GM12873 (cell line): ENCODE results near the gene HYI.

Experiments used
- TF ChIP-seq, protein P1 (sequence below): IDR thresholded peaks from 2 replicates; pipeline ENCODE4 v1.5.1; 2012; ENCODE audit warnings: low read depth, mild to moderate bottlenecking, moderate library complexity, low read length, control low read depth; ENCODE audit not compliant: insufficient read depth; ENCODE audit errors: missing control alignments

Gene HYI

DNA sequence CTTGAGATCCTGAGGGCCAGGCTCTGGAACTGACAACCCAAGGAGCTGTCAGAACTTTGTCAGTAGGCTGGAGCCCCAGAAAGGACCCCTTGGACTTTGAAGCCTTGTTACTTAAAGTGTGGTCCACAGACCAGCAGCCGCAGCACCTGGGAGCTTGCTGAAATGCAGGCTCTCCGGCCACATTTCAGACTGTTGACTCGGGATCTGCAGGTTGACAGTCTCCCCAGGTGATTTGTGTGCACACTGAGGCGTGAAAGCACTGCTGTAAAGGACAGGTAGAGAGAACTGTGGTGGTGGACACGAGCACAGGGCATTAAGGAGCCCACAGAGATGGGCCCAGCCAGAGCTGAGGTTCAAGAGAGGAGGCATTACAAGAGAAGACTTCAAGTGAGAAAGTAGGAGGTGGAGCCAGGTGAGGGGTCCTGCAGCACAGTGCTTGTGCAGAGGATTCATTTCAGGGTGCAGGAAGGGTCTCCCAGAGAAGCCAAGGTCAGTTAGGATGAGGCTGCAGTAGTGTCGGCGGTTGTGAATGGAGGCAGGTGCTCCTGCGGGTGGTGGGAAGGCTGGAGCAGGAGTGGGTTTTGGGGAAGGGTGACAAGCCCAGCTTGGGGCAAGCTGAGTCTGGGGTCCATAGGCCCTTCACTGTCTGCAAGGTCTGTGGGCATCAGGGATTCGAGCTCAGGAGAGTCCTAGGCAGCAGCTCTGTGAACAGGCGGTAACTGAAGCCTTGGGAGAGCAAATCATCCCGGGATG is 4.6 kb downstream of the HYI start:
- TF ChIP-seq, protein P1, sequence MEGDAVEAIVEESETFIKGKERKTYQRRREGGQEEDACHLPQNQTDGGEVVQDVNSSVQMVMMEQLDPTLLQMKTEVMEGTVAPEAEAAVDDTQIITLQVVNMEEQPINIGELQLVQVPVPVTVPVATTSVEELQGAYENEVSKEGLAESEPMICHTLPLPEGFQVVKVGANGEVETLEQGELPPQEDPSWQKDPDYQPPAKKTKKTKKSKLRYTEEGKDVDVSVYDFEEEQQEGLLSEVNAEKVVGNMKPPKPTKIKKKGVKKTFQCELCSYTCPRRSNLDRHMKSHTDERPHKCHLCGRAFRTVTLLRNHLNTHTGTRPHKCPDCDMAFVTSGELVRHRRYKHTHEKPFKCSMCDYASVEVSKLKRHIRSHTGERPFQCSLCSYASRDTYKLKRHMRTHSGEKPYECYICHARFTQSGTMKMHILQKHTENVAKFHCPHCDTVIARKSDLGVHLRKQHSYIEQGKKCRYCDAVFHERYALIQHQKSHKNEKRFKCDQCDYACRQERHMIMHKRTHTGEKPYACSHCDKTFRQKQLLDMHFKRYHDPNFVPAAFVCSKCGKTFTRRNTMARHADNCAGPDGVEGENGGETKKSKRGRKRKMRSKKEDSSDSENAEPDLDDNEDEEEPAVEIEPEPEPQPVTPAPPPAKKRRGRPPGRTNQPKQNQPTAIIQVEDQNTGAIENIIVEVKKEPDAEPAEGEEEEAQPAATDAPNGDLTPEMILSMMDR: no peak

DNA sequence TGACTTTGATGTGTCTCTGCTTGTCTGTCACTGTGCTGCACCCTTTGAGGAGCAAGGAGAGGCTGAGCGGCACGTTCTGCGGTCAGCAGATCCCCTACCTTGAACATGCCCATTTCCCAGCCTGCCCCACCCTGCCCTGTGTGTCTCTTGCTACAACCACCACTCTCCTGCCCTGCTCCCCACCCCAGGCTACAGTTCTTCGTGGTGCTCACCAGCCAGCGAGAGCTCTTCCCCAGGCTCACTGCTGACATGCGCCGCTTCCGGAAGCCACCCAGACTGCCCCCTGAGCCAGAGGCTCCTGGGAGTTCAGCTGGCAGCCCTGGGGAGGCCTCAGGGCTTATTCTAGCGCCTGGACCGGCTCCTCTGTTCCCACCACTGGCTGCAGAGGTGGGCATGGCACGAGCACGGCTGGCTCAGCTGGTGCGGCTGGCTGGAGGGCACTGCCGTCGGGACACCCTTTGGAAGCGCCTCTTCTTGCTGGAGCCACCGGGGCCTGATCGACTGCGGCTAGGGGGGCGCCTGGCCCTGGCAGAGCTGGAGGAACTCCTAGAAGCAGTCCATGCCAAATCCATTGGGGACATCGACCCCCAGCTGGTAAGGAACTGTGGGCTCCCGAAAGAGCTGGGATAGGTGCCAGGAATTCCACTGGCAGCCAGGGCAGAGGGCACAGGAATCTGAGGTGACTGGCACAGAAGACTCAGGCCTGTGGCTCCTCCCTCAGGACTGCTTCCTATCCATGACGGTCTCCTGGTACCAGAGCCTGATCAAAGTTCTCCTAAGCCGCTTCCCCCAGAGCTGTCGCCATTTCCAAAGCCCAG is 5.6 kb downstream of the HYI start:
- TF ChIP-seq, protein P1: no peak

DNA sequence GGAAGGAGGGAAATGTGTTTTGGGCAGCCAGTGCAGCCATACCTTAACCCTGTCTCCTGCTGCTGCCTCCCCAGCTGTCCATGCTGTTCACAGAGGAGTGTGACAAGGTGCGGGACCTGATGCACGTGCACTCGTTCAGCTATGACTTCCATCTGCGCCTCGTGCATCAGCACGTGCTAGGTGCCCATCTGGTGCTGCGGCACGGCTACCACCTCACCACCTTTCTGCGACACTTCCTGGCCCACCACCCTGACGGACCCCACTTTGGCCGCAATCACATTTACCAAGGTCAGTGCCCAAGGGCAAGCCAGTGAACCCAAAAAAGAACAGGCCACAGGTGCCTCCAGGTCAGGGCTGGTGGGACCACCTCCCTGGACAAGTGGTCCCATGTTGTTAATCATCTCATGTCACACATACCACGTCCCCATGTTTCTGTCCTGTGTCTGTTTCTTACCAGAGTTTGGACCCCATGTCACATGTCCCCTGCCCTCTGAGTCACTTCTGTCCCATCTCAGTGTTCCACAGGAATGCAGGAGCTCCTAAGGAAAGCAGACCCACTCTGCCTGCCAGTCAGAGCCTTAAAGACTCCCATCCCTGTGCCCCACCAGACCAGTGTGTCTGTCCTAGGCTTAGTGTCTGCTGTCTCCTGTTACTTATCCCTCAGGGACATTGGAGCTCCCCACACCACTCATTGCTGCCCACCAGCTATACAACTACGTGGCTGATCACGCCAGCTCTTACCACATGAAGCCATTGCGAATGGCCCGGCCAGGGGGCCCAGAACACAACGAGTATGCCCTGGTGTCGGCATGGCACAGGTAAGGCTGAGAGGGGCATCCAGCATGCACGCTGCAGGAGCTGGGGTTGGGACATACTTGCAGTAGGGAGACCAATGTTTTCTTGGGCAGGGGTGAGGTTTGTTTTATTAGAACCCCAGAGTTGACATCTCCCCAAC is 6.6 kb downstream of the HYI start:
- TF ChIP-seq, protein P1: no peak

DNA sequence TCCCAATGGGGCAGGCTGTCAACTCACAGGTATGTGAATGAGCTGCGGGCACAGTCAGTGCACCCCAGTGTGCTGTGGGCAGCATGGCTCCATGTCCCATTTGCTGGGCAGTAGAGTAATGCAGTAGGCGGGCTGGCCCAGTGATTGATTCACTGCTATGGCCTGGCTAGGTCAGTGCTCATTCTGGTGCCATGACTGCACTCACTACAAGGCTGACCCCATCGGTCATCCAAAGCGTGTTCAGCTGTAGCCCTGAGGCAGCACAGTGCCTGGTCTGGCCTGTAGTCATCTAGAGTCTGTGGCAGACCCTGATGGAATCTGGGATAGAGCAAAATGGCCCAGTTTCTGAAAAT is 7.4 kb downstream of the HYI start:
- TF ChIP-seq, protein P1: no peak

DNA sequence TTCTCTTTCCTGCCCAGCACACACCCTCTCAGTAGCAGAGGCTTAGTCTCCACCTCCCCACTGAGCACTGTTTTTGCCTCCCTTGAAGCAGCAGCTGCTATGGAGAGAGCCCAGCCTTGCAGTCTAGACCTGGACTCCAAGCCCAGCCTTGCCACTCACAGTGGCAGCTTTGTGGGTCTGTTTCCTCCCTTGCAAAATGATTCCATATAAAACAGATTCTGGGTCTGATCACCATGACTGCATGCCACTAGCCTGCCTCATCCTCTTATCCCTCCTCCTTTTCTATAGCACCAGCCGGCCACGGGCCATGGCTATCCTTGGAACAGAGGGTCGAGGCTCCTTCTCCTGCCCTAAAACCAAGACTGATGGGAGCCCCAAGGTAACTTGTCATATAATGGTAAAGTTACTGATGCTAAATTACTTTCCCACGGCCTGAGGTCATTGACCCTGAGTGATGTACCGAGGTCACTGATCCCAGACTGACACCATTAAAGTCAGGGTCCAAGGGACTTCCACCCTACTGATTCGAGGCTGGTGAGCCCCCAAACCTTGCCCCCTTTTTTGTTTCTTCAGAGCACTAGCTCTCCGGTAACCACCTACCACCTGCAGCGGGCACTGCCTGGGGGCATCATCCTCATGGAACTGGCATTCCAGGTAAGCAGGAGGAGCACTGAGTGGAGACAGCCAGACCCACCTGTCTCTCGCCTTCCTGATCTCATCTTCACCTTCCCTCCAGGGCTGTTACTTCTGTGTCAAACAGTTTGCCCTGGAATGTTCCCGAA is 7.9 kb downstream of the HYI start:
- TF ChIP-seq, protein P1: no peak

DNA sequence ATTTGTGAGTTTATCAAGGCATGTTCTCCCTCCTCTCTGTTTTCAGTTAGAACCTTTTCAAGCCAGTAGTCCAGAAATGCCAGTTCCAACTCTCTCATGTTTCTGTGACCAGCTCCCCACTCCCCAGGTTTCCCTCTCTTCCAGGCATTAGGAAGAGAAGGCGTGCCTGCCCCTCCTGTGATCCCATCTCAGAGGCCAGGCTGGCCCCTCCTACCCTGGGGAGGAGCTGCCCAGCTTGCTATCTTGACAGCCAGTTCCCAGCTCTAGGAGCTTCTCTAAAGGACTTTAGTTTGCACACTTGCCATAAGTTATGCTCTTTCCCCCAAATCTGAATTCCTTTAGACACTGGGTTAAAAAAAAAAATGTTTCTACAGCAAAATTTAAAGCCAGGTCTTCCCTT is 8.9 kb downstream of the HYI start:
- TF ChIP-seq, protein P1: no peak
